SK-N-DZ (cell line): ENCODE data around the gene CARD6. TPM values are rescaled to one million over a fixed set of nuclear protein-coding genes. Genes with fewer than 3 reads are reported as not detected.
A peak's percentile ranks its signal among the peaks of the same experiment; 100 is the strongest.
"Not testable (repeated sequence)": the region's sequence is repeated elsewhere in the genome, so short reads cannot be mapped to it uniquely, and the experiment has no call there.

Source experiments
- DNase-seq: peaks from one replicate; pipeline ENCODE4 v3.0.0-alpha.2; 2015; ENCODE audit warnings: low spot score
- polyA plus RNA-seq, 2 experiments: library from polyadenylated mRNA; depleted of rRNA; stranded (reverse); fragments of >200 nt; gene quantifications; 2 replicates each; pipeline ENCODE4 v1.2.3, GENCODE V29; 2014

CARD6 gene
- polyA plus RNA-seq (2014; cell fraction: cytosol; rRNA removed), result not detected in 2 replicates
- 0.27 TPM in 1 of 2 replicates, not detected in the other for polyA plus RNA-seq (2014; cell fraction: nucleus; rRNA removed)

GRCh38 chr5:40841068-40841805 lies at the start of gene CARD6:
TSS of gene CARD6 (plus strand) at chr5:40841367. CDS start at chr5:40841383, 16 bp downstream.
- DNase-seq, result no peak

GRCh38 chr5:40791715-40792139 lies 49.4 kb upstream of the CARD6 start:
- no peak for DNase-seq

GRCh38 chr5:40792691-40793090 lies 48.5 kb upstream of the CARD6 start:
- not testable (repeated sequence) for DNase-seq

GRCh38 chr5:40794340-40794739 lies 46.8 kb upstream of the CARD6 start:
- not testable (repeated sequence) for DNase-seq

- not testable (repeated sequence) for DNase-seq
Observed at GRCh38 chr5:40794877-40795276, 46.3 kb upstream of the CARD6 start.

- no peak for DNase-seq
Observed at GRCh38 chr5:40796487-40796889, 44.7 kb upstream of the CARD6 start.

GRCh38 chr5:40797273-40798011 lies 43.7 kb upstream of the CARD6 start:
- DNase-seq, result peak; percentile 71

GRCh38 chr5:40798012-40798800 lies 43.0 kb upstream of the CARD6 start, which contains the start of gene PRKAA1:
TSS of gene PRKAA1 (minus strand) at chr5:40798374. CDS start at chr5:40798189, 185 bp downstream.
- peak; percentile 90 for DNase-seq

- no peak for DNase-seq
Observed at GRCh38 chr5:40798801-40799210, 42.4 kb upstream of the CARD6 start.

- DNase-seq, result no peak
Observed at GRCh38 chr5:40799258-40799657, 41.9 kb upstream of the CARD6 start.

- DNase-seq, result no peak
Observed at GRCh38 chr5:40801771-40802562, 39.2 kb upstream of the CARD6 start.

- DNase-seq, result no peak
Observed at GRCh38 chr5:40812125-40812524, 29.0 kb upstream of the CARD6 start.

GRCh38 chr5:40813698-40814281 lies 27.4 kb upstream of the CARD6 start:
- no peak for DNase-seq

GRCh38 chr5:40823459-40823858 lies 17.7 kb upstream of the CARD6 start:
- no peak for DNase-seq

- not testable (repeated sequence) for DNase-seq
Observed at GRCh38 chr5:40825461-40826043, 15.6 kb upstream of the CARD6 start.

GRCh38 chr5:40826489-40827187 lies 14.5 kb upstream of the CARD6 start:
- DNase-seq, result no peak

- DNase-seq, result no peak
Observed at GRCh38 chr5:40827188-40827977, 13.8 kb upstream of the CARD6 start.

- DNase-seq, result no peak
Observed at GRCh38 chr5:40828021-40828631, 13.0 kb upstream of the CARD6 start.
